ENCODE results near the gene RELCH.
"Not testable (repeated sequence)": the region's sequence is repeated elsewhere in the genome, so short reads cannot be mapped to it uniquely, and the experiment has no call there.

The RELCH gene

DNA sequence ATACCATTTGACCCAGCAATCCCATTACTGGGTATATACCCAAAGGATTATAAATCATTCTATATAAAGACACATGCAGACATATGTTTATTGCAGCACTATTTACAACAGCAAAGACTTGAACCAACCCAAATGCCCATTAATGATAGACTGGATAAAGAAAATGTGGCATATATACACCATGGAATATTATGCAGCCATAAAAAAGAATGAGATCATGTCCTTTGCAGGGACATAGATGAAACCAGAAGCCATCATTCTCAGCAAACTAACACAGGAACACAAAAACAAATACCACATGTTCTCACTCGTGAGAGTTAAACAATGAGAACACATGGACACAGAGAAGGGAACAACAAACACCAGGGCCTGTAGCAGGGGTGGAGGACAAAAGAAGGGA lies 20.5 kb upstream of the RELCH start:
- not testable (repeated sequence) for H2AFZ ChIP-seq (ENCODE audit: low read length, unreplicated experiment); H3K4me1 ChIP-seq (ENCODE audit: control insufficient read depth, insufficient read depth, low read length, unreplicated experiment); H3K79me2 ChIP-seq (ENCODE audit: control insufficient read depth, insufficient read depth, low read length, unreplicated experiment); H3K27me3 ChIP-seq (ENCODE audit: insufficient read depth, low read length); H3K36me3 ChIP-seq (ENCODE audit: insufficient read depth, low read length); H3K4me3 ChIP-seq (ENCODE audit: low read depth, low read length); H3K27ac ChIP-seq (ENCODE audit: low read depth, low read length)

DNA sequence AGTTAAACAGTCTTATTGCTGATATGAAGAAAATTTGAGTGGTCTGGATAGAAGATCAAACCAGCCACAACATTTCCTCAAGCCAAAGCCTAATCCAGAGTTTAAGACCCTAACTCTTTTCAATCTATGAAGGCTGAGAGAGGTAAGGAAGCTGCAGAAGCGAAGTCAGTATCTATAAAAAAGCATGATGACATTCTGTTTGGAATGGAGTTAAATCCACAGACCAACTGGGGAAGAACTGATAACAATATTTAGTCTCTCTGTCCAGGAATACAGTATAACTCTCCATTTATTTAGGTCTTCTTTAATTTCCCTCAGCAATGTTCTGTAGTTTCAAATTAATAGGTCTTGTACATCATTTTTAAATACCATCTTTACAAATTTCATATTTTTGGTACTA lies 16.2 kb upstream of the RELCH start:
- no peaks in the 10 kb centered on the region for H3K4me1 ChIP-seq (ENCODE audit: control insufficient read depth, insufficient read depth, low read length, unreplicated experiment)
- H2AFZ ChIP-seq (ENCODE audit: low read length, unreplicated experiment) = no peak overlapping the region
- H3K79me2 ChIP-seq (ENCODE audit: control insufficient read depth, insufficient read depth, low read length, unreplicated experiment) = no peaks in the 10 kb centered on the region
- no peak overlapping the region for H3K4me3 ChIP-seq (ENCODE audit: low read depth, low read length)
- H3K27ac ChIP-seq (ENCODE audit: low read depth, low read length) = no peak overlapping the region
- no peaks in the 10 kb centered on the region for H3K27me3 ChIP-seq (ENCODE audit: insufficient read depth, low read length)
- no peaks in the 10 kb centered on the region for H3K36me3 ChIP-seq (ENCODE audit: insufficient read depth, low read length)

DNA sequence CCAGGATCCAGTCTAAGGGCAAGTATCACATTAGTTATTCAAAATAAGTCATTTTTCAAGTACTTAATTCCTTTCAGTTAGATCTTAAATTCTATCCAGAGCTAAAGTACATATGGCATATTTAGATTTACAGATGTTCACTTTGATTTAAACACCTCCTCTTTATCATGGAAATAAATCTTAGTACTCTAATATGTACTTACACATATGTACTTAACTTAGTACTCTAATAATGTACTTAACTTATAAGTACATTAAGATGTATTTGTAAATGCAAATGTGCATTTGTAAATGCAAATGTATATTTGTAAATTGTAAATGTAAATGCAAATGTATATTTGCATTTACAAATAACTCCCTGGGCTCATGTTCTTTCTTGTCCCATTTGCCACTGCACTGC lies 14.8 kb upstream of the RELCH start:
- Histone ChIP-seq H3K36me3 (ENCODE audit: insufficient read depth, low read length) (no peaks in the 10 kb centered on the region), H3K27ac (ENCODE audit: low read depth, low read length) (no peak overlapping the region), H3K27me3 (ENCODE audit: insufficient read depth, low read length) (no peaks in the 10 kb centered on the region), H3K4me1 (ENCODE audit: control insufficient read depth, insufficient read depth, low read length, unreplicated experiment) (no peaks in the 10 kb centered on the region), H2AFZ (ENCODE audit: low read length, unreplicated experiment) (no peak overlapping the region), H3K79me2 (ENCODE audit: control insufficient read depth, insufficient read depth, low read length, unreplicated experiment) (peaks cover 3% of the 10 kb centered on the region), H3K4me3 (ENCODE audit: low read depth, low read length) (no peak overlapping the region)

DNA sequence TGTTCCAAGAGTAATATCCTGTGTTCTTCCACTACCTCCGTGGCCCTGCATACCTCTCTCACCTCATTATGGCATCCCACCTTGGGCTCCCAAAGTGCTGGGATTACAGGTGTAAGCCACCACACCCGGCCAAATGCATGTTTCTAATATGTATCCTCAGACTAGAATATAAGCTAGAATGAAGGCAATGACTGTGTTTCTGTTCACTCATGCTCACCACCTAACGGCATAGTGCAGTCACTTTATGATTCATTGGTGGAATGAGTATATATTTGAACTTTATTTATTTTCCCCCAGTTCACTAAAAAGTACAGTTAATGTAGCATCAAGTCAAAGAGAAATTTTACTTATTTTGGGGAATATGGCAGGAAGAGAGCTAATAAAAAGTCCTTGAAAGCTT lies 11.5 kb upstream of the RELCH start:
- H3K27ac ChIP-seq (ENCODE audit: low read depth, low read length) = no peak overlapping the region
- no peak overlapping the region for H2AFZ ChIP-seq (ENCODE audit: low read length, unreplicated experiment)
- no peaks in the 10 kb centered on the region for H3K27me3 ChIP-seq (ENCODE audit: insufficient read depth, low read length)
- no peaks in the 10 kb centered on the region for H3K36me3 ChIP-seq (ENCODE audit: insufficient read depth, low read length)
- H3K79me2 ChIP-seq (ENCODE audit: control insufficient read depth, insufficient read depth, low read length, unreplicated experiment) = peaks cover 3% of the 10 kb centered on the region
- H3K4me1 ChIP-seq (ENCODE audit: control insufficient read depth, insufficient read depth, low read length, unreplicated experiment) = no peaks in the 10 kb centered on the region
- H3K4me3 ChIP-seq (ENCODE audit: low read depth, low read length) = no peak overlapping the region

DNA sequence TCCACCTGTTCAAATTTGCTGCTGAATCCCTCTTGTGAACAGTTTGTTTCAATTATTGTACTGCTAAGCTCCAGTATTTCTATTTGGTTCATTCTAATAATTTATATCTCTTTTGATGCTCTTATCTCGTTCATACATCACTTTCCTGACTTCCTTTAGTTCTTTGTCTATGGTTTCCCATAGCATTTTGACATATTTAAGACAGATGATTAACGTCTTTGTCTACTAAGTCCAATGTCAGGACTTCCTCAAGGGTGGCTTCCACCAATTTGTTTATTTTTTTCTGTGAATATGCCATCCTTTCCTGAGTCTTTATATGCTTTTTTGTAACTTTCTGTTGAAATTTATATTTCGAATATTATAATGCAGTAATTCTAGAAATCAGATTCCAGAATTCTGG lies 9.8 kb upstream of the RELCH start:
- Histone ChIP-seq H3K36me3 (ENCODE audit: insufficient read depth, low read length) (no peaks in the 10 kb centered on the region), H3K27ac (ENCODE audit: low read depth, low read length) (no peak overlapping the region), H3K27me3 (ENCODE audit: insufficient read depth, low read length) (no peaks in the 10 kb centered on the region), H3K4me1 (ENCODE audit: control insufficient read depth, insufficient read depth, low read length, unreplicated experiment) (no peaks in the 10 kb centered on the region), H2AFZ (ENCODE audit: low read length, unreplicated experiment) (no peak overlapping the region), H3K4me3 (ENCODE audit: low read depth, low read length) (no peak overlapping the region), H3K79me2 (ENCODE audit: control insufficient read depth, insufficient read depth, low read length, unreplicated experiment) (peaks cover 3% of the 10 kb centered on the region)

DNA sequence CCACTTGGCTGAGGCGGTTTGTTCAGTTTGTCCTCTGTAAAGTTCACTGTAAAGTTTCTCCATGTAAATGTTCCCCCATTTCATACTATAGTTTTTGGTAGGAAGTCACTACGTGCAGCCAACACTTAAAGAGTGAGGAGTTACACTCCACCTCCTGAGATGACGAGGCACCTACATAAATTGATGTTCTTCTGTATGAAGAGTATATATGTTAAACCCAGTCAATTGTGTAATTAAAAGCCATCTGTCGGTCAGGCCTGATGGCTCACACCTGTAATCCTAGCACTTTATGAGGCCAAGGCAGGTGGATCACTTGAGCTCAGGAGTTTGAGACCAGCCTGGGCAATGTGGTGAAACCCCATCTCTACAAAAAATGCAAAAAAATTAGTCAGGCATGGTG lies 7.8 kb upstream of the RELCH start:
- peaks cover 11% of the 10 kb centered on the region for H3K79me2 ChIP-seq (ENCODE audit: control insufficient read depth, insufficient read depth, low read length, unreplicated experiment)
- no peak overlapping the region for H3K27ac ChIP-seq (ENCODE audit: low read depth, low read length)
- peaks cover under 1% of the 10 kb centered on the region for H3K4me1 ChIP-seq (ENCODE audit: control insufficient read depth, insufficient read depth, low read length, unreplicated experiment)
- H3K4me3 ChIP-seq (ENCODE audit: low read depth, low read length) = no peak overlapping the region
- no peaks in the 10 kb centered on the region for H3K27me3 ChIP-seq (ENCODE audit: insufficient read depth, low read length)
- no peak overlapping the region for H2AFZ ChIP-seq (ENCODE audit: low read length, unreplicated experiment)
- H3K36me3 ChIP-seq (ENCODE audit: insufficient read depth, low read length) = no peaks in the 10 kb centered on the region

DNA sequence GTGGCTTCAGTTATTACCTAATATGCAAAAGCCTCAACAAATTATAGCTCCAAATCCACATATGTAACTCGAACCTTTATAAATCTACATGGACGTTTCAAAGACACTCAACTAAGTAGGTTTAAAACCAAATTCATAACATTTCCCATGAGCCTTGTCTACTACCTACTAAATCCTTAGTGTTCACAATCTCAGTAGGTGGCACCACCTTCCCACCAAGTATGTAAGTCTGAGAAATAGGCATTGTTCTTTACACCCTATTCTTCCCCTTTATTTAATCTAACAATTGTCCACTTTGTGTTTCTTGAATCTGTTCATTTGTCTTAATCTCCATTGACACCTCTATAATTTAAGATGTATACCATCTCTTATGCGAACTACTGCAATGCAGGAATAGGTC lies 4.8 kb upstream of the RELCH start:
- H2AFZ ChIP-seq (ENCODE audit: low read length, unreplicated experiment) = no peak overlapping the region
- H3K79me2 ChIP-seq (ENCODE audit: control insufficient read depth, insufficient read depth, low read length, unreplicated experiment) = peaks cover 21% of the 10 kb centered on the region
- no peaks in the 10 kb centered on the region for H3K36me3 ChIP-seq (ENCODE audit: insufficient read depth, low read length)
- no peak overlapping the region for H3K4me3 ChIP-seq (ENCODE audit: low read depth, low read length)
- no peaks in the 10 kb centered on the region for H3K27me3 ChIP-seq (ENCODE audit: insufficient read depth, low read length)
- H3K4me1 ChIP-seq (ENCODE audit: control insufficient read depth, insufficient read depth, low read length, unreplicated experiment) = peaks cover 15% of the 10 kb centered on the region
- H3K27ac ChIP-seq (ENCODE audit: low read depth, low read length) = no peak overlapping the region

DNA sequence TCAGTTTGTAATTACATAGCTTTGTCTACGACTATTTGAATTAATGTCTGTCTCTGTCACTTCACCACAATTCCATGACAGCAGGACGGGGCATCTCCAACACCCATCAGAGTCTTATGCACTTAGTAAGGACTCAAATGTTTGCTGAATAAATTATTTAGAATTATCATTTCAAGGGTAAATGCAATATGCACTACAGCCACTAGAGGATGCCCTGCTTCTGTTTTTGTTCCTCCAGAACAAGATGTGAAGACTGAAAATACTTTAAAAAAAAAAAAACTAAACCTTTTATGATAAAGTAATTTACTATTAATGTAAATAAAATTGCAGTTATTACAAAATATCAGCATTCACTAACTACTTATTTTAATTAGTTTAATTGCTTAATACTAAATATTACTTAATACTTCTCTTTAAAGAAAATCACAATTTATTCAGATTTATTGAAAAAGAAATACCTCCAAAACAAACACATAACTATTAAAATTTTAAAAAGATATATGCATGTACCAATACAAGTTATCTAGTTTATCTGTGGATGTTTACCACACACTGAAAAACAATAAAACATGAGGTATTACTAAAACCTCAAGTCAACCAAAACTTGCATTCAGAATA lies 3.4 kb upstream of the RELCH start:
- no peak overlapping the region for H2AFZ ChIP-seq (ENCODE audit: low read length, unreplicated experiment)
- H3K27ac ChIP-seq (ENCODE audit: low read depth, low read length) = no peak overlapping the region
- peaks cover 15% of the 10 kb centered on the region for H3K4me1 ChIP-seq (ENCODE audit: control insufficient read depth, insufficient read depth, low read length, unreplicated experiment)
- H3K36me3 ChIP-seq (ENCODE audit: insufficient read depth, low read length) = no peaks in the 10 kb centered on the region
- H3K27me3 ChIP-seq (ENCODE audit: insufficient read depth, low read length) = no peaks in the 10 kb centered on the region
- H3K4me3 ChIP-seq (ENCODE audit: low read depth, low read length) = no peak overlapping the region
- H3K79me2 ChIP-seq (ENCODE audit: control insufficient read depth, insufficient read depth, low read length, unreplicated experiment) = peaks cover 36% of the 10 kb centered on the region

DNA sequence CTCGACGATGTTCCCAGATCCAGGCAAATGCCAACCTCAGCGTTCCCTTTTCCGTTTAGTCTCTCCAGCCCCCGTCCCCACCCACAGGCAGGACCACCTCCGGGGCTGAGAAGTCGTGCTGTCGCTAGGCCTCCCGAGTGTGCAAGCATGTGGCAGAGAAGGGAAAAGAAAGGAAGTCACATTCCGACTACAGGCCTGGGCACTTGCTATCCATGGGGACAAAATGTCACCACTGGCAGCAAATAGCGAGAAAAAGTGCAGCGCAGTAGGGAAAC lies 619 bp upstream of the RELCH start:
- Histone ChIP-seq H3K79me2 (ENCODE audit: control insufficient read depth, insufficient read depth, low read length, unreplicated experiment) (peaks cover 62% of the 10 kb centered on the region), H2AFZ (ENCODE audit: low read length, unreplicated experiment) (peak overlapping the region; percentile 50), H3K4me3 (ENCODE audit: low read depth, low read length) (peak overlapping the region; percentile 97), H3K36me3 (ENCODE audit: insufficient read depth, low read length) (no peaks in the 10 kb centered on the region), H3K4me1 (ENCODE audit: control insufficient read depth, insufficient read depth, low read length, unreplicated experiment) (peaks cover 38% of the 10 kb centered on the region), H3K27me3 (ENCODE audit: insufficient read depth, low read length) (no peaks in the 10 kb centered on the region), H3K27ac (ENCODE audit: low read depth, low read length) (peak overlapping the region; percentile 27)

DNA sequence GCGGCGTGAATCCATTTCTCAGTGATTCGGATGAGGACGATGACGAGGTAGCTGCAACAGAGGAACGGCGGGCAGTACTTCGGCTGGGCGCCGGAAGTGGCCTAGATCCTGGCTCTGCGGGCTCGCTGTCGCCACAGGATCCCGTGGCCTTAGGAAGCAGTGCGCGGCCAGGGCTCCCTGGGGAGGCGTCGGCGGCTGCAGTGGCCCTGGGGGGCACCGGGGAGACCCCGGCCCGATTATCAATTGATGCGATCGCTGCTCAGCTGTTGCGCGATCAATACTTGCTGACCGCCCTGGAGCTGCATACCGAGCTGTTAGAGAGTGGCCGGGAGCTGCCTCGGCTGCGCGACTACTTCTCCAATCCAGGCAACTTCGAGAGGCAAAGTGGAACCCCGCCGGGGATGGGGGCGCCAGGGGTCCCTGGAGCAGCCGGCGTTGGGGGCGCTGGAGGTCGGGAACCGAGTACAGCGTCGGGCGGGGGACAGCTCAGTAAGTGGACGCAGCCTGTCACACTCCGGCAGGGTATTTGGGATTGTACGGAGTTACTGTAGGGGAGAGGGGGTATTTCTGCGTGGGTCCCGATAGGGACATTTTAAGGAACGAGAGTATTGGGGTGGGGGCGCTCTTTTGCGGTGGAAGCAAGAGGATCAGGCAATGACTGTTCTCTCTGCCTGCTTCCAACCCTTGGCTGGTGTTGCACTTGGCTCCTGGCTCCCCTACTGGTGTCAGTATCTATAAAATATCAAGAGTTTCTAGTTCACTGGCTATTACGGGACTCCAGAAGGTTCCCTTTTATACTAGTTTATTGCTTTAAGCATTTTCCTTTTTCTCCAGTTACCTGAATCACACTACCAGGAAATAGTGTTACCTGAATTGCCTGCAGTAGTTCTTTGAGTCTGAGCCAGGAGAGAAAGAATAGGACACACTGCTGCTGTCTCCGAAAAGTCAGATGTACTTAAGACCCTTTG lies 772 bp downstream of the RELCH start:
- H3K4me3 ChIP-seq (ENCODE audit: low read depth, low read length) = peak overlapping the region; percentile 97
- H2AFZ ChIP-seq (ENCODE audit: low read length, unreplicated experiment) = peak overlapping the region; percentile 96
- no peaks in the 10 kb centered on the region for H3K36me3 ChIP-seq (ENCODE audit: insufficient read depth, low read length)
- peak overlapping the region; percentile 34; the same call in 1 of the 2 replicates for H3K27ac ChIP-seq (ENCODE audit: low read depth, low read length)
- peaks cover 38% of the 10 kb centered on the region for H3K4me1 ChIP-seq (ENCODE audit: control insufficient read depth, insufficient read depth, low read length, unreplicated experiment)
- H3K79me2 ChIP-seq (ENCODE audit: control insufficient read depth, insufficient read depth, low read length, unreplicated experiment) = peaks cover 75% of the 10 kb centered on the region
- H3K27me3 ChIP-seq (ENCODE audit: insufficient read depth, low read length) = no peaks in the 10 kb centered on the region

DNA sequence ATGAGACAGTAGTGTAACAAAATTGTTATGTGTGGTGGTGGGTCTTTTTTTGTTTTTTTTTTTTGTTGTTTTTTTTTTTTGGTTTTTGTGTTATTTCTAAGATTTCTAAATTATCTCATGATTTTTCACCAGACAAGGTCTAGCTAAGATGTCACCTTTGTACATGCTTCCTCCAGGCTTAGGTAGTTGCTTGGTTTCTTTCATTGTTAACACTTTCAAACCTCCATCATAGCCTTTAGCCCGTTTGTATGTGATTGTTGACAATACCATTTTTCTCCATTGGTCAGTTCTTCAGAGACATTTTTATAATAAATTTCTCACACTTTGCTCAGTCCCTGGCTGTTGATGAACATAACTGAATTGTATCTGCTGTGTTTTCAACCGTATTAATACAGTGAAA lies 2.2 kb downstream of the RELCH start:
- H3K79me2 ChIP-seq (ENCODE audit: control insufficient read depth, insufficient read depth, low read length, unreplicated experiment) = peaks cover 80% of the 10 kb centered on the region
- H2AFZ ChIP-seq (ENCODE audit: low read length, unreplicated experiment) = no peak overlapping the region
- H3K27me3 ChIP-seq (ENCODE audit: insufficient read depth, low read length) = no peaks in the 10 kb centered on the region
- no peaks in the 10 kb centered on the region for H3K36me3 ChIP-seq (ENCODE audit: insufficient read depth, low read length)
- H3K4me3 ChIP-seq (ENCODE audit: low read depth, low read length) = peak overlapping the region; percentile 97
- H3K4me1 ChIP-seq (ENCODE audit: control insufficient read depth, insufficient read depth, low read length, unreplicated experiment) = peaks cover 38% of the 10 kb centered on the region
- H3K27ac ChIP-seq (ENCODE audit: low read depth, low read length) = no peak overlapping the region
